Measurements from ENCODE around the gene C10orf90.

The C10orf90 gene

DNA sequence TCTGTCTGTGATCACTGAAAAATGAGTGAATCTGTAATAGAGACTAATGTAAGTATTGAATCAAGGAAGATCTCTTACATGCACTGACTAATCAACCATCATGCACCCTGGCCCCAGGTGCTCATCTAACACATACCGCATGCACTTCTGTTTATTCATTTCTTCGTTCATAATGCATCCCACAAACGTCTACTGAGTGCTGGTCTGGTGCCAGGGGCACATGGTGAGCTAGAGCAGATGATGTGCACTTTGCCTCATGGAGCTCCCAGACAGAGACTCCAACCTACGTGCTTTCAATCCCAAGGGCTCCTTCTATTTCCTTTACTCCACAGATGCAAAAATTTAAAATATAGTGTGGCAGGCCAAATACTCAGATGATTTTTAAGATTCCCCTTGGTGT lies 10.7 kb downstream of the C10orf90 start:
- Histone ChIP-seq H3K27ac (ENCODE audit: low read depth, low read length) (no peak overlapping the region), H3K9me3 (ENCODE audit: control insufficient read depth, insufficient read depth, low read length) (no peaks in the 10 kb centered on the region), H3K36me3 (ENCODE audit: control insufficient read depth, insufficient read depth, low read length) (no peaks in the 10 kb centered on the region), H3K4me3 (ENCODE audit: low read depth, low read length) (no peak overlapping the region), H3K4me1 (ENCODE audit: control insufficient read depth, insufficient read depth, low read length) (no peaks in the 10 kb centered on the region), H3K27me3 (ENCODE audit: control insufficient read depth, insufficient read depth, low read length) (no peaks in the 10 kb centered on the region), H3K9ac (ENCODE audit: low read depth, low read length) (no peak overlapping the region)

- H3K4me1 ChIP-seq (ENCODE audit: control insufficient read depth, insufficient read depth, low read length) = no peaks in the 10 kb centered on the region
- H3K9ac ChIP-seq (ENCODE audit: low read depth, low read length) = no peak overlapping the region
- no peaks in the 10 kb centered on the region for H3K9me3 ChIP-seq (ENCODE audit: control insufficient read depth, insufficient read depth, low read length)
- H3K27ac ChIP-seq (ENCODE audit: low read depth, low read length) = no peak overlapping the region
- H3K27me3 ChIP-seq (ENCODE audit: control insufficient read depth, insufficient read depth, low read length) = no peaks in the 10 kb centered on the region
- H3K4me3 ChIP-seq (ENCODE audit: low read depth, low read length) = no peak overlapping the region
- no peaks in the 10 kb centered on the region for H3K36me3 ChIP-seq (ENCODE audit: control insufficient read depth, insufficient read depth, low read length)
These were observed 11.6 kb downstream of the C10orf90 start for GRCh38 chr10:126658928-126659327.

- no peaks in the 10 kb centered on the region for H3K36me3 ChIP-seq (ENCODE audit: control insufficient read depth, insufficient read depth, low read length)
These were observed 15.9 kb downstream of the C10orf90 start for GRCh38 chr10:126654579-126654978.

GRCh38 chr10:126651467-126651866 lies 19.0 kb downstream of the C10orf90 start:
- Histone ChIP-seq H3K27me3 (ENCODE audit: control insufficient read depth, insufficient read depth, low read length) (no peaks in the 10 kb centered on the region), H3K27ac (ENCODE audit: low read depth, low read length) (no peak overlapping the region), H3K4me1 (ENCODE audit: control insufficient read depth, insufficient read depth, low read length) (peaks cover 4% of the 10 kb centered on the region; the same call in 1 of the 2 replicates), H3K36me3 (ENCODE audit: control insufficient read depth, insufficient read depth, low read length) (no peaks in the 10 kb centered on the region), H3K4me3 (ENCODE audit: low read depth, low read length) (no peak overlapping the region), H3K9me3 (ENCODE audit: control insufficient read depth, insufficient read depth, low read length) (no peaks in the 10 kb centered on the region), H3K9ac (ENCODE audit: low read depth, low read length) (no peak overlapping the region)

More at GRCh38 chr10:126654579-126654978, 15.9 kb downstream of the C10orf90 start:
- Histone ChIP-seq H3K27me3 (ENCODE audit: control insufficient read depth, insufficient read depth, low read length) (no peaks in the 10 kb centered on the region), H3K9ac (ENCODE audit: low read depth, low read length) (no peak overlapping the region), H3K9me3 (ENCODE audit: control insufficient read depth, insufficient read depth, low read length) (no peaks in the 10 kb centered on the region), H3K27ac (ENCODE audit: low read depth, low read length) (no peak overlapping the region), H3K4me1 (ENCODE audit: control insufficient read depth, insufficient read depth, low read length) (peaks cover 4% of the 10 kb centered on the region; the same call in 1 of the 2 replicates), H3K4me3 (ENCODE audit: low read depth, low read length) (no peak overlapping the region)

DNA sequence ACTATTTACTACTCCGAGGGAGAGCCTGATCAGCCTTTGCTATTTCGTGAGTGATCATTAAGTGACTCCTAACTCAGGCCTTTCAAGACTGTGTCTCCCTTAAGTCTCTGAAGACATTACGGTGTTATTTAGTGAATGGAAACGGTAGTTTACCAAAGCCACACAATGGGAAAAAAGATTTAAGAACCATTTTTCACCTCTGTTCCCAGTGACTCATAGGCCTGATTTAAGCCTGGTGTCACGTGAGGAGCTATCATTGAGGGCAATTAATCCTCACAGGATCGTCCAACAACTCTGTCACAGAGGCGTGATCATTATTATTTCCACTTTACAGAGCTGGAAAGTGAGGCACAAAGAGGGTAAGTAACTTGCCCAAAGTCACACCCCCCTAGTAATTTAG lies 20.3 kb downstream of the C10orf90 start:
- H3K9me3 ChIP-seq (ENCODE audit: control insufficient read depth, insufficient read depth, low read length) = no peaks in the 10 kb centered on the region

GRCh38 chr10:126647116-126647515 lies 23.4 kb downstream of the C10orf90 start:
- no peak overlapping the region for H3K9ac ChIP-seq (ENCODE audit: low read depth, low read length)
- H3K27ac ChIP-seq (ENCODE audit: low read depth, low read length) = no peak overlapping the region
- H3K9me3 ChIP-seq (ENCODE audit: control insufficient read depth, insufficient read depth, low read length) = no peaks in the 10 kb centered on the region
- no peaks in the 10 kb centered on the region for H3K36me3 ChIP-seq (ENCODE audit: control insufficient read depth, insufficient read depth, low read length)
- H3K4me3 ChIP-seq (ENCODE audit: low read depth, low read length) = no peak overlapping the region
- no peaks in the 10 kb centered on the region for H3K27me3 ChIP-seq (ENCODE audit: control insufficient read depth, insufficient read depth, low read length)
- peaks cover 4% of the 10 kb centered on the region; the same call in 1 of the 2 replicates for H3K4me1 ChIP-seq (ENCODE audit: control insufficient read depth, insufficient read depth, low read length)

More for the DNA sequence above, 20.3 kb downstream of the C10orf90 start:
- no peak overlapping the region for H3K4me3 ChIP-seq (ENCODE audit: low read depth, low read length)
- peaks cover 4% of the 10 kb centered on the region; the same call in 1 of the 2 replicates for H3K4me1 ChIP-seq (ENCODE audit: control insufficient read depth, insufficient read depth, low read length)
- H3K36me3 ChIP-seq (ENCODE audit: control insufficient read depth, insufficient read depth, low read length) = no peaks in the 10 kb centered on the region
- no peak overlapping the region for H3K9ac ChIP-seq (ENCODE audit: low read depth, low read length)
- no peaks in the 10 kb centered on the region for H3K27me3 ChIP-seq (ENCODE audit: control insufficient read depth, insufficient read depth, low read length)
- no peak overlapping the region for H3K27ac ChIP-seq (ENCODE audit: low read depth, low read length)

DNA sequence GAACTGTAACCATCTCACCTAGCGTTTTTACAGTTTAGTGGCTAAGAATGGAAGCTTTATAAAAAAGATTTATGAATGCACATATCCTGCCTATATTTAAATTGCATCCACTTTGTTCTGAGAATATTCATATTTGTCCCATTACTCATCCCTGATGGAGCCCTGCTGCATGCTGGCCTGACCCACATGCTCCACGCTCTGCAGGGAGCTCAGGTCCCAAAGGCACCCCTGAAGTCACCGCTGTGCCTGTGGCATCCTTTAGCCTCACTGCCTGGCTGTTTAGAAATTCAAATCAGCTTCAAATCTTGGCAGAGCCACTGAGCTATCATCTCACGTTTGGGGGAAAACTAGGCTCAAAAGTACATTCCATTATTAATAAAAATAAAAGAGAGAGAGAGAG lies 24.4 kb downstream of the C10orf90 start:
- no peaks in the 10 kb centered on the region for H3K36me3 ChIP-seq (ENCODE audit: control insufficient read depth, insufficient read depth, low read length)
- H3K4me3 ChIP-seq (ENCODE audit: low read depth, low read length) = no peak overlapping the region
- H3K4me1 ChIP-seq (ENCODE audit: control insufficient read depth, insufficient read depth, low read length) = peaks cover 3% of the 10 kb centered on the region; the same call in 1 of the 2 replicates
- no peak overlapping the region for H3K9ac ChIP-seq (ENCODE audit: low read depth, low read length)
- H3K27ac ChIP-seq (ENCODE audit: low read depth, low read length) = no peak overlapping the region
- no peaks in the 10 kb centered on the region for H3K27me3 ChIP-seq (ENCODE audit: control insufficient read depth, insufficient read depth, low read length)
- H3K9me3 ChIP-seq (ENCODE audit: control insufficient read depth, insufficient read depth, low read length) = no peaks in the 10 kb centered on the region

GRCh38 chr10:126640401-126640800 lies 30.1 kb downstream of the C10orf90 start:
- no peaks in the 10 kb centered on the region for H3K9me3 ChIP-seq (ENCODE audit: control insufficient read depth, insufficient read depth, low read length)
- H3K27me3 ChIP-seq (ENCODE audit: control insufficient read depth, insufficient read depth, low read length) = no peaks in the 10 kb centered on the region
- no peak overlapping the region for H3K4me3 ChIP-seq (ENCODE audit: low read depth, low read length)
- no peaks in the 10 kb centered on the region for H3K36me3 ChIP-seq (ENCODE audit: control insufficient read depth, insufficient read depth, low read length)
- H3K4me1 ChIP-seq (ENCODE audit: control insufficient read depth, insufficient read depth, low read length) = no peaks in the 10 kb centered on the region
- H3K9ac ChIP-seq (ENCODE audit: low read depth, low read length) = no peak overlapping the region
- no peak overlapping the region for H3K27ac ChIP-seq (ENCODE audit: low read depth, low read length)

DNA sequence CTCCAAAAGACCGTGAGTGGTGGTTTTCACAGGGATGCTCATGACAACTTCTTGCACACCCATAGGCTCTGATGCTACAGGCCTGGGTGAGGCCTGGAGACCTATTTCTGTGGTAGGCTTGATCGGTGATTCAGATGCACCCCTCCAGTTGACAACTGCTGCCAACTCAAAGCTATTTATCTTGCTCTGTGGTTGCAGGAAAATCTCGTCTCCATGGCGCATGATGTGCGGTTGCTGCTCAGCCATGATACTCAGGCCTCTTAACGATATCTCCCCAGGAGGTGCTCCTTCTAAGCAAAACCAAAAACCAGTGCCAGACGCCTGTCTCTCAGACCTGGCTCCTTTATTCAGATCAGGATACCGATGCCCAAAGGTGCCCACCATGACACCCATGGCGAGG lies 31.4 kb downstream of the C10orf90 start:
- H3K36me3 ChIP-seq (ENCODE audit: control insufficient read depth, insufficient read depth, low read length) = no peaks in the 10 kb centered on the region
- H3K4me3 ChIP-seq (ENCODE audit: low read depth, low read length) = no peak overlapping the region
- no peaks in the 10 kb centered on the region for H3K4me1 ChIP-seq (ENCODE audit: control insufficient read depth, insufficient read depth, low read length)
- H3K27ac ChIP-seq (ENCODE audit: low read depth, low read length) = no peak overlapping the region
- H3K27me3 ChIP-seq (ENCODE audit: control insufficient read depth, insufficient read depth, low read length) = no peaks in the 10 kb centered on the region
- no peaks in the 10 kb centered on the region for H3K9me3 ChIP-seq (ENCODE audit: control insufficient read depth, insufficient read depth, low read length)
- no peak overlapping the region for H3K9ac ChIP-seq (ENCODE audit: low read depth, low read length)

DNA sequence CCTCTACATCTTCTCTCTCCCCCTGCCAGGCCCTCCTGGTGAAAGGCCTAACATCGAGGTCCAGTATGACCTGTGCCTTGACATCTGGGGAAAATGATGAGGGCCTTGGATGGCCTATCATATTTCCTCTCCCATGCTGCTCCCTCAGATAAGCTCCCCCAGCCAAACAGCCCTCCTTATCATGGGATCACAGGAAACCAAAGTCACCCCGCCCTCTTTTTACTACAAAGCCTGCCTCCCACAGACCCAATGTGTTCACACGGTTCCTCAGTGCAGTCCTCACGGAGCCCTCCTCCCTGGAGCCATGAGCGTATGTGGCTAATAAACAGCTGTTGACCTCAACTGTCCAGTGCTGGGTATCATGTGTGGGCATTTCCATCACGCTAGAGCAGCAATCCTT lies 32.0 kb downstream of the C10orf90 start:
- no peak overlapping the region for H3K9ac ChIP-seq (ENCODE audit: low read depth, low read length)
- H3K4me1 ChIP-seq (ENCODE audit: control insufficient read depth, insufficient read depth, low read length) = no peaks in the 10 kb centered on the region
- H3K27me3 ChIP-seq (ENCODE audit: control insufficient read depth, insufficient read depth, low read length) = no peaks in the 10 kb centered on the region
- H3K36me3 ChIP-seq (ENCODE audit: control insufficient read depth, insufficient read depth, low read length) = no peaks in the 10 kb centered on the region
- H3K27ac ChIP-seq (ENCODE audit: low read depth, low read length) = no peak overlapping the region
- no peak overlapping the region for H3K4me3 ChIP-seq (ENCODE audit: low read depth, low read length)
- H3K9me3 ChIP-seq (ENCODE audit: control insufficient read depth, insufficient read depth, low read length) = no peaks in the 10 kb centered on the region

DNA sequence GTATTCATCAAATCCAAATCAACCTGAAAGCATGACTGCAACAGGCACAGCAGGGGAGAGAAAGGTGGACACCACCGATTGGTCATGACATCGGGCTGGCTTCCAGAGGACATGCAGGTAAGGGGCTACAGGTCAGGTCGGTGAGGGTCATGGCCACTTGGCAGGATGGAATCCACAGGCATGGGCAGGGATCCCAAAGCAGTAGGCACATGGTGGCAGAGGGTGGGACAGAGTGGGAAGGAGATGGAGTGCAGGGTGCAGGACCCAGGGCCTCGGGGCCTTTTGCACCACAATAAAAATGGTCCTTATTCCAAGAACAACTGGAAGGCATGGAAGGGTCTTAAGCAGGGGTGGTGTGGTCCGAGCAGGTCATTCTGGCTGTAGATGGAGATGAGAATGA lies 33.0 kb downstream of the C10orf90 start:
- no peaks in the 10 kb centered on the region for H3K27me3 ChIP-seq (ENCODE audit: control insufficient read depth, insufficient read depth, low read length)
- H3K36me3 ChIP-seq (ENCODE audit: control insufficient read depth, insufficient read depth, low read length) = no peaks in the 10 kb centered on the region
- no peak overlapping the region for H3K4me3 ChIP-seq (ENCODE audit: low read depth, low read length)
- H3K9ac ChIP-seq (ENCODE audit: low read depth, low read length) = no peak overlapping the region
- no peaks in the 10 kb centered on the region for H3K9me3 ChIP-seq (ENCODE audit: control insufficient read depth, insufficient read depth, low read length)
- H3K4me1 ChIP-seq (ENCODE audit: control insufficient read depth, insufficient read depth, low read length) = no peaks in the 10 kb centered on the region
- no peak overlapping the region for H3K27ac ChIP-seq (ENCODE audit: low read depth, low read length)

- no peak overlapping the region for H3K9ac ChIP-seq (ENCODE audit: low read depth, low read length)
- no peak overlapping the region for H3K27ac ChIP-seq (ENCODE audit: low read depth, low read length)
- H3K27me3 ChIP-seq (ENCODE audit: control insufficient read depth, insufficient read depth, low read length) = no peaks in the 10 kb centered on the region
These were observed 35.6 kb downstream of the C10orf90 start for GRCh38 chr10:126634911-126635310.

More at GRCh38 chr10:126634911-126635310, 35.6 kb downstream of the C10orf90 start:
- Histone ChIP-seq H3K4me3 (ENCODE audit: low read depth, low read length) (no peak overlapping the region), H3K36me3 (ENCODE audit: control insufficient read depth, insufficient read depth, low read length) (no peaks in the 10 kb centered on the region), H3K9me3 (ENCODE audit: control insufficient read depth, insufficient read depth, low read length) (no peaks in the 10 kb centered on the region), H3K4me1 (ENCODE audit: control insufficient read depth, insufficient read depth, low read length) (no peaks in the 10 kb centered on the region)

All from HUES48 (cell line).